ENCODE data around the gene UGT3A1.
"Not testable (repeated sequence)": the region's sequence is repeated elsewhere in the genome, so short reads cannot be mapped to it uniquely, and the experiment has no call there.

Gene UGT3A1

DNA sequence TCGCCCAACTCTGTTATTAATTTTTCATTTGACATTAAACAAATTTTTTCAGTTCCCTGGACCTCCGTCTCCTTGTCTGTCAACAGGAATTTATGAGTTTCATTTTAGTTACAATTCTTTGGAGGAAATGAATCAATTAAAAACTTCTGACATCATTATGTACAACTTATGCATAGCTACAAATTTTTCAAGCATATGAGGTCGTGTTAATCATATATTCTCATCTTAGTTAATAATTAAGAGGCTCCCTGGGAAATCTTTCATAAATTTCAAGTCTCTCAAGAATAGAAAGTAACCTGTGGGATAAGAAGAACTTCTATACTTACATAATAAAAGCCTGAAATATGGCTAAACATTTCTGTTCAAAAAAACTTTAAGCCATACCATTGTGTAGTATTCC is 3.4 kb downstream of the UGT3A1 start:
- DNase-seq (ENCODE audit: low read depth): no peak

DNA sequence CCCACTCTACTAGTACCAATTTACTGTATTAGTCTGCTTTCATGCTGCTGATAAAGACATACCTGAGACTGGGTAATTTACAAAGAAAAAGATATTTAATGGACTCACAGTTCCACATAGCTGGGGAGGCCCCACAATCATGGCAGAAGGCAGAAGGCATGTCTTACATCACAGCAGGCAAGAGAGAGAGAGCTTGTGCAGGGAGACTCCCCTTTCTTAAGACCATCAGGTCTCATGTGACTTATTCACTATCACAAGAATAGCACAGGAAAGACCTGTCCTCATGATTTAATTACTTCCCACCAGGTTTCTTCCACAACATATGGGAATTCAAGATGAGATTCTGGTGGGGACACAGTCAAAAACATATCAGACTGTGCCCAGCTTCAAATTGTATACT is 11.5 kb downstream of the UGT3A1 start:
- no peak for DNase-seq (ENCODE audit: low read depth)

DNA sequence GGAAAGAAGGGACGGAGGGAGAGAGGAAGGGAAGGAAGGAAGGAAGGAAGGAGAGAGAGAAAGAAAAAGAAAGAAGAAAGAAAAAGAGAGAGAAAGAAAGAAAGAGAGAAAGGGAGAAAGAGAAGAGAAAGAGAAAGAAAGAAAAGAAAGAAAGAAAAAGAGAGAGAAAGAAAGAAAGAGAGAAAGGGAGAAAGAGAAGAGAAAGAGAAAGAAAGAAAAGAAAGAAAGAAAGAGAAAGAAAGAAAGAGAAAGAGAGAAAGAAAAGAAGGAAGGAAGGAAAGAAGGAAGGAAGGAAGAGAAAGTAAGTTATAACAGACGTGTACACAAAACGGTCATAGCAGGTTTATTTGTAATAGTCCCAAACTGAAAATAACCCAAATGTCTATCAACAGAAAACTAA is 14.3 kb downstream of the UGT3A1 start:
- DNase-seq (ENCODE audit: low read depth): not testable (repeated sequence)

DNA sequence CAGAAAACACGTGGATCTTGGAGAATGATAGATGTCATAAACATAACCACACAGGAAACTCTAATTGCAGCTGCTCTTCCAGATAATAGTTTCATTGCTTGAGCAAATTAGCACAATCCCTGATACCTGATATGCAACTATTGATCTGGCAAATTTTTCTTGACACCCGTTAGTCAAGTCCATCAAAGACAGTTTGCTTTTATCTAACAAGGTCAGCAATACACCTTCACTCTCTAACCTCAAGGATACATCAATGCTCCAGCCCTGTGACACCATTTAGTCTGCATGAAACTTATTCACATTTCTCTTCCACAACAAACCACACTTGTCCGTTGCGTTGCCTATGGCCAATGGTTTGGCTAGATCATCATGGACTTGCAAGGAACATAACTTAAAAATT is 16.6 kb downstream of the UGT3A1 start:
- no peak for DNase-seq (ENCODE audit: low read depth)

DNA sequence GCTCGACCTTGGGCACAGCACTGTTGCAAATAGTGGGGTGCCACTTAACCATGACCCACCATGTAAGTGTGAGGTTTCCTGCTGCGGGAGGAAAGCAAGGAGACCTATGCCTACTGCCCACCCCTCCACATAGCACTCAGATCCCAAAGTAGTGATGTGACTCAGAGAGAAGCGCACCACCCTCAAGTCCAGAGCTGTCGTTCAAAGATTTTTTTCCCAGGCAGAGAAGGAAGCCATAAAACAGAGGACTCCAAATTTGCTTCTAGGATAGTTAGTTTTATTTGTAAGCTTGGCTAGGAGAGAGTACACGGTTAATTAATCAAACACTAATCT is 19.3 kb downstream of the UGT3A1 start:
- no peak for DNase-seq (ENCODE audit: low read depth)

DNA sequence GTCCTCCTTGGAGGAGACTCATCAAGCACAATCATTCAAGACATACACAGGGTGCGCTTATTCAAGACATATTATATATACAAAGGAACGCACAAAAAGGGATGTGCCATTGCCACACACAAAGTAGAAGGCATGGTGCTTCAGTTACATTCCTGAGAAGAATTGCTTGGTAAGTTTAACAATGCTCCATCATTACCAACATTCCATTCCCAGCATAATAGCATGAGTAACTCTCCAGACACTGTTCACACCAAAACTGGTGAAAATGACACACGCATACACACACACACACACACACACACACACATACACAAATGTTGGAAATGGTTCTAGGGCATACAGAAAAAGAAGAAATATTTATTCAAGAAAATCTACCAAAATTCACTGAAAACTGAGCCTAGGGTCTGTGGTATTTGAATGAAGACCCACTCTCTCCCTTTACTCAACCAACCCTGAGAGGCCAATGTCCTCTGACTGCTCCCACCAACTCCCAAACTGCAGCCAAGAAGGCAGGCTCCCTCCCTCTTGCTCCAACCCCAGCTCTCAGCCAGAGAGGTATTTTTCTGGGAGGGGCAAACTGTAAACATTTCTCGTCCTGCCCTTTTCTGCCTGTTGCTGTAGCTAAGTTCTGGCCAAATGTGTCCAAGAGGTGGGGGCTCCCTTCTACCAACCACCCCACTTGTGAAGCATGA is 19.9 kb downstream of the UGT3A1 start:
- DNase-seq (ENCODE audit: low read depth): no peak

DNA sequence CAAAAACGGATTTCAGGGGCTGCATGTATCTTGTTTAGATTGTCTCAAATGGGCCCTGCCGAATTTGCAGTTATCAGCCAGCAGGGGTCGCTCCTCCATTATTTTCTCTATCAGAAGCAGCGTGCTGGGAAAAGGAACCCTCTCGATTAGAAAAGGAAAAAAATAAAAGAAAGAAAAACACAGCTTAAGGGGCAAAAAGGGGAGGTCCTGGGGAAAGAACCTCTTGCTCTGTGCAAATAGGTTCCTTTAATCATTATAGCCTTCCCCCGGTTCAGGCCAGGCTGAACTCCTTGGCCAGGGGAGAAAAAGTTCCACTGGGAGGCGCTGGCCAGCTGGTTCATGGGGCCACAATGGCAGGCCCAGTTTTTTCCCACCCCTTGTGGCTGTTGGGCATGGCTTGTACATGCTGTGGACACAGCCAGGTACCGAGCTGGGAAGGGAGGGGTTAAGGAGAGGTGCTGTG is 27.8 kb downstream of the UGT3A1 start:
- DNase-seq (ENCODE audit: low read depth): no peak

DNA sequence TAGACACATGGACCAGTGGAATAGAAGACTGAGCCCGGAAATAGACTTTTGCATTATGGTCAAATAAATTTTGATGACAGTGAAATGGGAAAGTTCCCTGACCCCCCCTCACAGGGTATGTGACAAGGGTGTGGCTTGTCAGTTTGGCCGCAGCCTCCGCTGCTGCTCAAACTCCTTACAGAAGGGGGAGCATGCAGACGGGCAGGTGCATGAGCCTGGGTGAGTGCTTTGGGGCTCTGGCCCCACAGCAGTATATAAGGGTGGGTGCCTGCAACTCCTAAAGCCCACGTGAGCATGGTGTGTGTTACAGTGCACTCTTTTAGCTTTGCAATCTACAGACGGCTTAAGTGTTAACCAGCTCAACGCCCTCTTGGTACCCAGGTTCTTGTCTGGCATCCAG is 30.9 kb downstream of the UGT3A1 start:
- DNase-seq (ENCODE audit: low read depth): no peak

DNA sequence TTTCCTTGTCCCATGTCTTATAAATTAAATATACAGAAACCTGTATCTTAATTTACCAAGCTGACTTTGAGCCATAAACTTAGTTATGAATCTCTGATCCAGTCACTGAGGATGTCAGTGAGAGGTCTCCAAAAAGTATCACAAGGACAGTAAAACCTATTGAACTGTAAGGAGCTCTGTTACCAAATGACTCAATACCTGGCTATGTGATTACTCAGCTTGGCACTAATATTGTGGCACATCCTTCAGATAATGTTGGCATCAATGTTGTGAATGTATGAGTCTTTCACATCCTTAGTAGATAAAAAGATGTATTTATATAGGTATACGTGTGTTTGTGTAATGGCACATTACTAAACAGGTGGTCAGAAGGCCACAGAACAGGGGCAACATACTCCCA is 34.8 kb downstream of the UGT3A1 start:
- no peak for DNase-seq (ENCODE audit: low read depth)

DNA sequence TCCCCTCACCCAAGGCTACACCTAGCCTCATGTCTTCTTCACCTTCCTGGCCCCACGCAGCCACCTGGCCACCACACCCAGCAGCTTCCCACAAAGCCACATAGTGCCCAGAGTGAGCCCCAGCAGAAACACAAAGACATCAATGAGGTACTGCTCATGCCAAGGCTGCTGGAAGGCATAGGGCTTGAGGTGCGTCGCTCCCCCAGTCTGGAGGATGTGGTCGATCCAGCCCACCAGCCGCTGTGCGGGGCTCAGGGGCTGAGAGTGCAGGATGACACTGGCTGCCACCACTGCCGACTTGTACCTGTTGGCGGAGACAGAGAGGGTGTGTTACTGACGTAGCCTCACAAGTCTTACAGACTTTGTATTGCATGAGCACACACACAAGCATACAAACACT is 37.0 kb downstream of the UGT3A1 start:
- no peak for DNase-seq (ENCODE audit: low read depth)

DNA sequence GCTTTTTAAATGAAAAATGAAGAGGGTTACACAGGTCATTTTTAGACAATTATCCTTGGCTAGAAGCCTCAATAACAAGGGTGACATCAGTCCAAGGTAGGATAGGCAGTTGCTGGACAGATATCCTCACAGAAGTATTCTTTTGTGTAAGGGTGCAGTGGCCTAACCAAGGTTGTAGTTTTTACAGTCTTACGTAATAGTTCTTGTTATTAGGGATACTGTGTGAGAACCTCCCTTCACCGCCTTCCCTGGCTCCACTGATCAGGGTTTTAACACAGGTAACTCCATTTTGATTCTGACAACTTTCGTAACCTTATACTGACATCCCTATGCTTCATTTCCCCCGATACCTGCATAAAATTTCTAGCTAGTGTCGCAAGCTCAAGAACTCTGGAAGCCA is 44.1 kb downstream of the UGT3A1 start:
- no peak for DNase-seq (ENCODE audit: low read depth)

DNA sequence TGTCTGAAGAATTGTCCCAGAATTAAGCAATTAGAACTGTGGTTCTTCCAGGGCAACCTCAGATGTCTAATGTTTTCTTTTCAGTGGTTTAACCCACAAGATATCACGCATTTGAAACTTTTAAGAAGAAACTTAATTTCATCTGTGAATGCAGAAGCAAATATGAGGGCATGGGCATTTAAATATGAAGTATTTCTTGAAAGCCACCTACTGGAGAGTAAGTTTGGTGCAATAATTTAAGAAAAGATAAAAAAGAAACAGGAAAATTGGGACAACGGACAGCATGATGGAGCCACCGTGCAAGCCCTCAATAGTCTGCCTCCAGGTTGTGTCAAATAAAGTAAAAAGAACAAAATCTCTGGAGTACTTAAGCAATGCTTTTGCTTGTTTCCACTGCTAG is 51.6 kb downstream of the UGT3A1 start:
- DNase-seq (ENCODE audit: low read depth): no peak

DNA sequence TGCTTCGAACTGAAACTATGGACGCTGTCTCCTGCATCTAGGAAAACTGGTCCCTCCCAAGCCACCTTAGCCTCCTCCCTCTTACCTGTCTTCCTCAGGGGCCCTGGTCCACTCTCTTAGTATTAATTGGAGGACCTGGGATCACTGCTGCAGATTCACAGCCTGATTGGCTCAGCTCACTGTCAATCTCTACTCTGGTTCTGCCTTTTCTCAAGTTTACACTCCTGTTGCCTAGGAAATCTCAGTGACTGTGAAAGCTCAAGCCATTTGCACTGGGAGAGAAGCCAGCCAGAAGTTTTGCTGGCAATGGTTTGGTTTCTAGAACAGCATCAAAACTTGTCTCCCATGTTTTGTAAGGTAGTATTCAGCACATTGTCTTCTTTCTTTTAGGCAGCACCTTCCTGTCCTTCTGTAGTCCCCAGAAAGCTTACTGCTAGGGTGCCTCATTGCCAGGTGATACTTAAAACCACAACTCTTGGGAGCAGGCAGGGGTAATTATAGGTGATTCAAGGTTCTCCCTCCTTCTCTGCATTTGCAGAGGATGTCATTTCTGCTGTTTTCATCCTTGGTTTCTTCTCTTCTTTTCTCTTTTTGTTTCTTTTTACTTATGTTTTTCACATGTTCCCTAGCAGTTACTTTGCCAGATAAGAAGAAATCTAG is 52.5 kb downstream of the UGT3A1 start, which contains the start of gene CAPSL:
Gene CAPSL, minus strand, starts transcription at position 55 of the 660 bp plus-strand sequence. CDS start 17,502 bp downstream, outside the sequence.
- no peak for DNase-seq (ENCODE audit: low read depth)

DNA sequence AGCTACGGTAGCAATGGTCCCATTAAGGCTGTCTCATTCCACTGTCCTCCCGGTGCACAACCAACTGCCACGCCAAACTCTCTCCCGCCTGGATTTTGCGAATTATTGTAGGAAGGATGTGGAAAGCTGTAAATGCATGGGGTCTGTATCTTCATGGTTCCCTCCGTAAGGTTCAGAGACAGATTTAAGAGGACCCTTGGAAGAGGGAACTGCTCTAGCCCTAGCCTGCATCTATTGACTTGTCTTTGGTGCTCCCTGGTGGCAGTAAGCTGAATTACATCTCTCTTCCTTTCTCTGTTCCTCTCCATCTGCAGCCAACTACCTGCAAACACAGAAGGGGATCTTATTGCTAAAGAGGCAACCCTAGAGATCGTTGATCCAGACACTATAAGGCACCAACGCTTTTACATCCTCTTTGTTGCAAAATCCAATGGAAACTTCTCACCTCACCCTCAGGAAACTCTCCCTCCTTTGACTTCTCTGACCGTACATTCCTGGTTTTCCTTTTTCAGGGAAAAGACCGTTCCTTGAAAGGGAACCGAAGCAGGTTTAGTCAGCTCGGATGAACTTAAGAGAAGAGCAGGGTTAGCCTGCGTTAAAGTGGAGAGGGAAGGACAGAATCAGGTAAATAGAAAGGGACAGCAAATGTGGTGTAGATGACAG is 64.7 kb downstream of the UGT3A1 start:
- no peak for DNase-seq (ENCODE audit: low read depth)

DNA sequence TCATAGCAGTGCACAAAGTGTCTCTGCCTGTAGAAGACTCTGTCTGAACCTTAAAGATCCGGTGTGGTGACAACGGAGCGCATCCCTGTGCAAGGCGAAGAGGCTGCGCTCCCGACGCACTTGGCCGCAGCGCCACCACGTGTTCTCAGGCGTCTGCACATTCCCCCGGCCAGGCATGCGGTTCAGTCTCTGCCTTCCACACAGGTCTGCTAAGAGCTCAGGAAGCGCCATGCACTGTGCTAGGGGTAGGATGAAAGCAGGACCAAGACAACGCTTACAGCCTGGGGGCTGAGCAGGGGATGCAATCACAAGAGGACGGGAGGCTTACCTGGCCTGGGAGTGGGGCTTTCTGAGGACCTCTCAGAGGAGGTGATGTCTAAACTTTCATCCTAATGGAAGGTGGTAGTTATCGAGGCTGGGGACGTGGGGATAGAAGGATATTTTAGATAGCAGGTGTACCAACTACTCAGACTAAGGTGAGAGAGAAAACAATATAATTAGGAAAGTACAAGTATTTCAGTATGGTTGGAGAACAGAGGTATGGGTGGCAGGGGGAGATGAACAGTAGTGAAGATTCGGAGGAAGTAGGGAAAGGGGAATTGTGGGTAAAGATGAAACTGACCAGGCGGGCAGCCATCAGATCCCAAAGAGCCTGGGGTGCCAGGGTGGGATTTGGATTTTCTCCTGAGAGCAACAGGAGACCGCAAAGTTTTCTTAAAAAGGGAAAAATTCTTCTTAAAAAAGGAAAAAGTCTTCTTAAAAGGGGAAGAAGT is 66.1 kb downstream of the UGT3A1 start:
- peak; percentile 70 for DNase-seq (ENCODE audit: low read depth)

DNA sequence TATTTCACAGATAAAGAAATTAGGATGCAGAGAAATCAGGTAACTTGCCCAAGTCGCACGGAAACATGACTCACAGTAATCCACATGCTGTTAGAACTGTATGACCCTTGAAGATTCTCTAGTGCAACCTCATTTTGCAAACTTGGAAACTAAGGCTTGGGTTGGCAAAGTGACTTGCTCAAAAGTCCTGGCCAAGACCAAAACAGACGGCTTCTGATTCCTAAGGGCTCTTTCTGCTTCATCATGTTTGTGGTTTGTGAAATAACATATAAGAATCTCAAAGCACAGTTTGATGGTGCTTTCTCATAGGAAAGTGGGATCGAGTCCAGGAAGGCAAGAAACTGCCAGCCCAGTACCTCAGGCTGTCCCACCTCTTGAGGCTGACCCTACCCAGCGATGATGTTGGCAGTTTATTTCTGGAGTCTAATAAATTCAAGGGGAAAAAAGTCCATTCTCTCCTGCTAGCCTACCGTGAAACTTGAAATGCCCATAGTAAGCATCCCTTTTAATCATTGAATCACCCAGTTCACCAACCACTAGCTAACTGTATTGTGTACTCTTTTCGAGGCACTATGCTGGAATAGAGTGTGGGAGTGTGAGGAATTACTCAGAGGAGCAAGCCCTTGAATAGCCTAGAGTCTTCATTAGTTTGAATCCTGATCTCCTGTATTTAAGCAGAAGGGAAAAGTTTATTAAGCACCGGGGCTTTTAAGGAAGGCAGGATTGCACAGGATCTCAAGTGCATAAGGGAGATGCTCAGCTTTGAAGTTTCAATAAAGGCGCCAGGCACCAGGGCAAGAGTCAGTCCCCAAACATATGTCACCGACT is 66.9 kb downstream of the UGT3A1 start:
- no peak for DNase-seq (ENCODE audit: low read depth)

DNA sequence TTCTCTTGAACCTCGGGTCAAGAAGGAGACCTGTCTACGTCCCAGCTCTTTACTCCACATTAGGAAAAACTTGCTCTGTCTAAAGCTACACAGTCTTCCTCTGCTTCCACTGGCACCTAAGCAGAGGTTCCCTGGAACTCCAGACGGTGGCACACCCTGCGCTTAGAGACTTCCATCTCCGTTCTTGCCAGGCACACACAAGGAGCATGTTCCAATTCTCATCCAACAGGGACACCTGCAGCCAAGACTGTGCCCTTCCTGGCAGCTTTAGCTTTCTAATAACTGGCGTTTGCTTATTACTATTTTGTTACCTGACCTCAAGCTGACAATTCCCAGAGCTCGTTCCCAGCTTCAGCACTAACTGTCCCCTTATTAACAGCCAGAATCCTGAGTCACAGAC is 68.7 kb downstream of the UGT3A1 start:
- no peak for DNase-seq (ENCODE audit: low read depth)

DNA sequence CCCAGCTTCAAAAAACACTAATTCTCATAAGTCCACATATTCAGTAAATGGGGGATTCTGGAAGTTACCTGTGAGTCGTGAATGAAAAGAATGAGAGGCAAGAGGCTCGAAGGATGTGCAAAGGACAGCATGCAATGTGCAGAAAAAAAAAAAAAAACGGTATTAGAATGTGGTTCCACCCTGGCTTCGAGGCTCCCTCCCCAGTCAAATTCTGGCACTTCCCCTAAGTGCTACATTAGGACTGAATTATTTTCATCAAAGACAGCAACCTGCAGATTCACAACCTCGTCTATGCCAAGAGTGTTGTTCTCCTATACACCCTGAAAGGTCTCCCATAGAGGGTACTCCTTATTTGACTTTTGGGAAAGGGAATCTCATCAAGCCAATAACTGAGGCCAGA is 69.3 kb downstream of the UGT3A1 start:
- no peak for DNase-seq (ENCODE audit: low read depth)

DNA sequence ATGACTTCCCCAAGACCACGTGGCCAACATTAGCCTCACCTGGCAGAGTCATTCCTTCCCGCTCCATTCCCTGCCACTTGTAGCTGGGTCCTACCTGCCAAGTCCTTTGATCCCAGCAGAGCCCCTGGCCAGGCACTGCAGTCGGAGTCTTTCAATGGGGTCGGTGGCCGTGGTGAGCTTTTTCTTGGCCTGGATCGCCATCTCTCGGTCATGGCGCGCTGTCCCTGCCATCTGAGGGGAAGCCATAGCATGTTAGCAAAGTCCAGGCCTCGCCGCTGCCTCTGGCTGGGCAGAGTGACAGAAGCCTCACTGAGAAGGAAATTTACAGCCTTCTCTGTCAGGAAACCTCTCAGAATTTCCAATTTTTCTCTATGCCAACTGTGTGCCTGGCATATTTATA is 70.3 kb downstream of the UGT3A1 start:
- DNase-seq (ENCODE audit: low read depth): no peak

DNA sequence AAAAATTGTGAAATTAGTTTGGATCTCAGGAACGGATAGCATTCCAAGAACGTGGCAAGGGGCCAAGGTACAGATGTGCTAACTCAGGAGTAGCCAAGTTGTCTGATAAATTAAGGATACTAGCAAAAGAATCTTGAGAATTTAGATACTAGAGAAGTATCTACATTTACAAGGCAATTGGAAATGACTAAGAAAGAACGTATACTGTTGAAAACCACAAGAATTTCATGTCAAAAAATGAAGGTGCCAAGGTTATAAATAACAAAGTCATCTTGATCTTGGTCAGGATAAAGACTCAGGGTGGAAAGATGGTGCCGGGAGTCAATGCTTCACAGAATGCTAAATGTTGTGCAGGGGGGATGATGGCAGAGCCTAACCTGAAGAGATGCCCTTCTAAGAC is 72.0 kb downstream of the UGT3A1 start:
- DNase-seq (ENCODE audit: low read depth): no peak

DNA sequence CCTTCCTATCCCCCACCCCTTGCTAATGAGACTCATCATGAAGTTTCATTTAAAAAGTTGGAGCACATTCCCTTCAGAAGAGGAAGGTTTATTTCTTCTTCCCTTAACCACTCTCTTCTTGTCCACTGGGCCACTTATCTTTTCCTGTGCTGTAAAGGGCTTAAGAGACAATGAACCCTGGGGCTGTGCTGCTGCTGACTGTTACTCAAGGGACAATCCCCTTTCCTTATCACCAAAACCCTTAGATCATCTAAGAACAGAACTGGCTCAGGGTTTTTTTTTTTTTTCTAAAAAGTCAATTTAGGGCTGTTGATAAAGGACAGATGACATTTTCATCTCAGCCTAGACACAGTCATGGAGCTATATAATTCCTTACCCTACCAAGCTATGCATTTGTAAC is 82.4 kb downstream of the UGT3A1 start:
- DNase-seq (ENCODE audit: low read depth): no peak

DNA sequence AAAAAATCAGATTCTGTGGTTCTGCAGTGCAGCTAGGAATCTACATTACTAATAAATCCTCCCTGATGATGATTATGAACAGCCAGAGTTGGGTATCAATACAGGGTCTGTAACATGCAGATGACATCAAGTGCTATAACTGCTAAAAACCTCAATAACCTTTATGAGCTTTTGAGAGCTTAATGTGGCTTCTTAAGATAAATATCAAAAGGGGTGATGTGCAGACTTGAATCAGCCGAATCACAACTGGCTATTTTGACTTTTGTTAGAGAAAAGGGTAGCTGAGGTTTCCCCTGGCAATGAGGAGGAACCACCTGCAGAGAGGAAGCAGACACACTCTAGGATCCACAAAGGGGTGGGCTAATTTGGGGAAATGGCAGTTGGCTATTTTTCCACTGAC is 83.0 kb downstream of the UGT3A1 start:
- no peak for DNase-seq (ENCODE audit: low read depth)

All from stimulated activated CD8-positive, alpha-beta memory T cell treated with anti-CD3 and anti-CD28 coated beads, Interleukin-12 subunit alpha, Interleukin-12 subunit beta, amount 100 ng/mL, for 4 hours (primary cell).